SK-N-SH (cell line): ENCODE data around the gene MARCHF10. TPM values are rescaled to one million over a fixed set of nuclear protein-coding genes. Genes with fewer than 3 reads are reported as not detected.

Experiments
- CTCF ChIA-PET: fragments of 300-600, 350-600 bp; formaldehyde crosslinking; extraction: SDS; loops from one replicate; lab custom pipeline; 2021; lab: Yijun Ruan, JAX
- POLR2A ChIA-PET: fragments of 350-600 bp; sonication (Branson Sonifier 250); formaldehyde crosslinking; extraction: SDS; loops from one replicate; lab custom pipeline; 2020; ENCODE audit warnings: antibody characterized with exemption, inconsistent platforms; lab: Yijun Ruan, JAX
- DNase-seq: peaks from one replicate; pipeline ENCODE4 v3.0.0; 2012
- H2AFZ ChIP-seq: fragments of 200-600 bp; sonication (generic); 2 replicates; pipeline ENCODE4 v1.8.1; 2016; ENCODE audit warnings: antibody characterized with exemption, mild to moderate bottlenecking, low read depth
- H3F3A ChIP-seq: fragments of 200-600 bp; sonication (generic); replicated peaks from 2 replicates; pipeline ENCODE3; 2016; ENCODE audit warnings: antibody characterized with exemption, mild to moderate bottlenecking; ENCODE audit not compliant: insufficient read depth
- H3K27ac ChIP-seq, 2 experiments: fragments of 200-500 bp in 1 of 2; fragments of 200-600 bp in 1 of 2; sonication (Bioruptor generic) in 1 of 2; sonication (generic), shearing (Covaris generic) in 1 of 2; 2 replicates each; pipeline versions ENCODE4 v1.5.1 to v1.6.1; 2014 to 2016; ENCODE audit warnings: low read depth in 2 of 2, inconsistent platforms in 1 of 2, low read length in 1 of 2, mild to moderate bottlenecking in 1 of 2, mixed read lengths in 1 of 2
- H3K27me3 ChIP-seq: fragments of 200-600 bp; sonication (generic), shearing (Covaris generic); 2 replicates; pipeline ENCODE4 v1.6.1; 2016; ENCODE audit warnings: mixed run types; ENCODE audit not compliant: insufficient read depth
- H3K36me3 ChIP-seq, 2 experiments: fragments of 200-500 bp in 1 of 2; fragments of 200-600 bp in 1 of 2; sonication (Bioruptor generic) in 1 of 2; sonication (generic) in 1 of 2; replicated peaks in 1 of 2; 2 replicates each; pipeline versions ENCODE3 to v1.5.1; 2014 to 2016; ENCODE audit warnings: low read length in 1 of 2, mild to moderate bottlenecking in 1 of 2; ENCODE audit not compliant: insufficient read depth in 2 of 2, control insufficient read depth in 1 of 2
- H3K4me1 ChIP-seq, 2 experiments: fragments of 200-500 bp in 1 of 2; fragments of 200-600 bp in 1 of 2; sonication (Bioruptor generic) in 1 of 2; sonication (generic), shearing (Covaris generic) in 1 of 2; 2 replicates each; pipeline versions ENCODE4 v1.5.1 to v1.6.1; 2014 to 2016; ENCODE audit warnings: low read depth in 1 of 2, low read length in 1 of 2, mixed run types in 1 of 2; ENCODE audit not compliant: insufficient read depth in 2 of 2, control insufficient read depth in 1 of 2
- H3K4me2 ChIP-seq: fragments of 200-600 bp; sonication (generic), shearing (Covaris generic); 2 replicates; pipeline ENCODE4 v1.6.1; 2017; ENCODE audit warnings: mixed run types
- H3K4me3 ChIP-seq, 2 experiments: fragments of 200-500 bp in 1 of 2; fragments of 200-600 bp in 1 of 2; sonication (Bioruptor generic) in 1 of 2; sonication (generic), shearing (Covaris generic) in 1 of 2; 2 replicates each; pipeline versions ENCODE4 v1.5.1 to v1.8.1; 2014 to 2016; ENCODE audit warnings: low read depth in 2 of 2, inconsistent platforms in 1 of 2, low read length in 1 of 2, mild to moderate bottlenecking in 1 of 2, mixed read lengths in 1 of 2, moderate library complexity in 1 of 2
- H3K79me2 ChIP-seq: fragments of 200-600 bp; sonication (generic); 2 replicates; pipeline ENCODE4 v1.8.1; 2017; ENCODE audit warnings: mild to moderate bottlenecking; ENCODE audit not compliant: insufficient read depth
- H3K9ac ChIP-seq: fragments of 200-600 bp; sonication (generic); 2 replicates; pipeline ENCODE4 v1.6.1; 2017; ENCODE audit warnings: mixed run types
- H3K9me2 ChIP-seq: fragments of 200-600 bp; sonication (generic); 2 replicates; pipeline ENCODE4 v1.6.1; 2017; ENCODE audit warnings: mixed run types
- H3K9me3 ChIP-seq: fragments of 200-600 bp; sonication (generic); 2 replicates; pipeline ENCODE4 v1.6.1; 2017; ENCODE audit warnings: mixed run types, mild to moderate bottlenecking, moderate library complexity
- H4K20me1 ChIP-seq: fragments of 200-600 bp; sonication (generic); 2 replicates; pipeline ENCODE4 v1.6.1; 2017; ENCODE audit warnings: mild to moderate bottlenecking, mixed run types; ENCODE audit not compliant: insufficient read depth
- ELF1 ChIP-seq: IDR thresholded peaks from 2 replicates; pipeline ENCODE4 v1.4.0; 2012
- EZH2phosphoT487 ChIP-seq: fragments of 200-600 bp; sonication (generic); IDR thresholded peaks from 2 replicates; pipeline ENCODE4 v1.6.1; 2017; ENCODE audit warnings: low read depth, mixed run types, mild to moderate bottlenecking, antibody characterized with exemption, moderate library complexity, borderline replicate concordance
- FOXJ3 ChIP-seq: sonication (generic); formaldehyde crosslinking; IDR thresholded peaks from 2 replicates; pipeline ENCODE4 v1.5.1; 2020; ENCODE audit warnings: mild to moderate bottlenecking, missing genetic modification reagents
- GATA2 ChIP-seq: sonication (generic); formaldehyde crosslinking; IDR thresholded peaks from 2 replicates; pipeline ENCODE4 v1.5.0; 2020; ENCODE audit warnings: mild to moderate bottlenecking, missing genetic modification reagents
- JUND ChIP-seq: IDR thresholded peaks from 2 replicates; pipeline ENCODE4 v1.4.0; 2012
- MEF2A ChIP-seq: IDR thresholded peaks from 2 replicates; pipeline ENCODE4 v1.4.0; 2012; ENCODE audit warnings: low read depth, borderline replicate concordance
- MXI1 ChIP-seq: IDR thresholded peaks from 2 replicates; pipeline ENCODE4 v1.6.1; 2012; ENCODE audit warnings: mild to moderate bottlenecking, low read depth, low read length, improper control_type of control experiment
- SMC3 ChIP-seq: IDR thresholded peaks from 2 replicates; pipeline ENCODE4 v1.6.1; 2012; ENCODE audit warnings: low read depth, low read length, improper control_type of control experiment
- TAF1 ChIP-seq: IDR thresholded peaks from 2 replicates; pipeline ENCODE4 v1.6.1; 2012; ENCODE audit warnings: low read depth, mild to moderate bottlenecking, low read length, moderate library complexity, borderline replicate concordance
- TCF12 ChIP-seq: IDR thresholded peaks from 2 replicates; pipeline ENCODE4 v1.4.0; 2012
- TEAD4 ChIP-seq: IDR thresholded peaks from 2 replicates; pipeline ENCODE4 v1.4.0; 2012; ENCODE audit warnings: mild to moderate bottlenecking, borderline replicate concordance; ENCODE audit not compliant: insufficient read depth
- YY1 ChIP-seq: IDR thresholded peaks from 2 replicates; pipeline ENCODE4 v1.4.0; 2012; ENCODE audit warnings: low read depth, mild to moderate bottlenecking
- WGBS: methylation state at CpG from one replicate; pipeline ENCODE4 v1.1.6; 2017; ENCODE audit warnings: low lambda C conversion rate; 5-methylcytosine and 5-hydroxymethylcytosine counted together
- polyA plus RNA-seq, 3 experiments: library from polyadenylated mRNA; depleted of rRNA; stranded (reverse); fragments of >200 nt; gene quantifications; 2 replicates each; pipeline ENCODE4 v1.2.3, GENCODE V29; 2012
- TF ChIP-seq, protein P1 (sequence below): fragments of 200-600 bp; sonication (generic); IDR thresholded peaks from 2 replicates; pipeline ENCODE4 v1.6.1; 2017; ENCODE audit warnings: antibody characterized with exemption, mild to moderate bottlenecking, moderate library complexity
- TF ChIP-seq, protein P2 (sequence below): fragments of 150-350 bp; IDR thresholded peaks from 2 replicates; pipeline ENCODE4 v1.6.1; 2017; ENCODE audit warnings: antibody characterized with exemption, low read length, low read depth, borderline replicate concordance
- TF ChIP-seq, protein P3 (sequence below): IDR thresholded peaks from 2 replicates; pipeline ENCODE4 v1.4.0; 2012; ENCODE audit warnings: low read depth

MARCHF10 gene
- polyA plus RNA-seq, 1 of the 3 experiments (the other 2 are of a cell fraction), result 0.16 TPM

- Histone ChIP-seq H3K9me2 (no peaks in the 10 kb centered on the region), H4K20me1 (peaks cover 46% of the 10 kb centered on the region), H3K27ac (no peak overlapping the region; a peak in 1 of 4 replicates), H3F3A (peaks cover 39% of the 10 kb centered on the region), H3K79me2 (peaks cover 100% of the 10 kb centered on the region), H3K4me1 (peaks cover 21 to 36% of the 10 kb centered on the region in 2 experiments), H3K4me2 (no peak overlapping the region), H3K27me3 (no peaks in the 10 kb centered on the region), H2AFZ (no peak overlapping the region), H3K9ac (no peak overlapping the region), H3K9me3 (peaks cover 11% of the 10 kb centered on the region; the same call in 1 of the 2 replicates), H3K36me3 (peaks cover 12 to 66% of the 10 kb centered on the region in 2 experiments), H3K4me3 (no peak overlapping the region)
- DNase-seq, result no peak
- WGBS, result 93% methylated on average over 3 of the region's 3 CpGs
- ChIA-PET POLR2A (interaction anchor here (1.5 kb wide), 1 partner anchor 29 kb away, joined by 3 read pairs; no protein-coding TSS in a partner anchor), CTCF (interaction anchor here (0.6 to 5.6 kb wide), 4 partner anchors 9 to 778 kb away, joined by 3 to 27 read pairs (median 4); no protein-coding TSS in a partner anchor)
- TF ChIP-seq JUND (no peak), TAF1 (no peak), TCF12 (no peak), MEF2A (no peak), GATA2 (CRISPR knock-in tag) (no peak), TEAD4 (no peak), ELF1 (no peak), SMC3 (no peak), EZH2phosphoT487 (no peak), YY1 (no peak), FOXJ3 (CRISPR knock-in tag) (no peak)
- TF ChIP-seq, protein P1, sequence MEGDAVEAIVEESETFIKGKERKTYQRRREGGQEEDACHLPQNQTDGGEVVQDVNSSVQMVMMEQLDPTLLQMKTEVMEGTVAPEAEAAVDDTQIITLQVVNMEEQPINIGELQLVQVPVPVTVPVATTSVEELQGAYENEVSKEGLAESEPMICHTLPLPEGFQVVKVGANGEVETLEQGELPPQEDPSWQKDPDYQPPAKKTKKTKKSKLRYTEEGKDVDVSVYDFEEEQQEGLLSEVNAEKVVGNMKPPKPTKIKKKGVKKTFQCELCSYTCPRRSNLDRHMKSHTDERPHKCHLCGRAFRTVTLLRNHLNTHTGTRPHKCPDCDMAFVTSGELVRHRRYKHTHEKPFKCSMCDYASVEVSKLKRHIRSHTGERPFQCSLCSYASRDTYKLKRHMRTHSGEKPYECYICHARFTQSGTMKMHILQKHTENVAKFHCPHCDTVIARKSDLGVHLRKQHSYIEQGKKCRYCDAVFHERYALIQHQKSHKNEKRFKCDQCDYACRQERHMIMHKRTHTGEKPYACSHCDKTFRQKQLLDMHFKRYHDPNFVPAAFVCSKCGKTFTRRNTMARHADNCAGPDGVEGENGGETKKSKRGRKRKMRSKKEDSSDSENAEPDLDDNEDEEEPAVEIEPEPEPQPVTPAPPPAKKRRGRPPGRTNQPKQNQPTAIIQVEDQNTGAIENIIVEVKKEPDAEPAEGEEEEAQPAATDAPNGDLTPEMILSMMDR, result no peak
- TF ChIP-seq, protein P2, sequence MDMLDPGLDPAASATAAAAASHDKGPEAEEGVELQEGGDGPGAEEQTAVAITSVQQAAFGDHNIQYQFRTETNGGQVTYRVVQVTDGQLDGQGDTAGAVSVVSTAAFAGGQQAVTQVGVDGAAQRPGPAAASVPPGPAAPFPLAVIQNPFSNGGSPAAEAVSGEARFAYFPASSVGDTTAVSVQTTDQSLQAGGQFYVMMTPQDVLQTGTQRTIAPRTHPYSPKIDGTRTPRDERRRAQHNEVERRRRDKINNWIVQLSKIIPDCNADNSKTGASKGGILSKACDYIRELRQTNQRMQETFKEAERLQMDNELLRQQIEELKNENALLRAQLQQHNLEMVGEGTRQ, result no peak
- TF ChIP-seq, protein P3, sequence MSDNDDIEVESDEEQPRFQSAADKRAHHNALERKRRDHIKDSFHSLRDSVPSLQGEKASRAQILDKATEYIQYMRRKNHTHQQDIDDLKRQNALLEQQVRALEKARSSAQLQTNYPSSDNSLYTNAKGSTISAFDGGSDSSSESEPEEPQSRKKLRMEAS, result no peak
Observed at GRCh38 chr17:62657145-62657665, 150.9 kb downstream of the MARCHF10 start.

GRCh38 chr17:62656446-62656845 is 151.7 kb downstream of the MARCHF10 start:
- Histone ChIP-seq H3F3A (peaks cover 45% of the 10 kb centered on the region), H3K4me1 (peaks cover 25 to 39% of the 10 kb centered on the region in 2 experiments), H3K9ac (no peak overlapping the region), H3K4me2 (no peak overlapping the region), H3K36me3 (peaks cover 12 to 58% of the 10 kb centered on the region in 2 experiments), H3K4me3 (no peak overlapping the region), H3K27me3 (no peaks in the 10 kb centered on the region), H3K9me3 (peaks cover 11% of the 10 kb centered on the region; the same call in 1 of the 2 replicates), H3K79me2 (peaks cover 100% of the 10 kb centered on the region), H3K9me2 (no peaks in the 10 kb centered on the region), H3K27ac (no peak overlapping the region), H2AFZ (no peak overlapping the region), H4K20me1 (peaks cover 38% of the 10 kb centered on the region)
- POLR2A ChIA-PET, result interaction anchor here (1.5 kb wide), 1 partner anchor 28 kb away, joined by 3 read pairs; no protein-coding TSS in a partner anchor
- no peak for DNase-seq
- no peak for TF ChIP-seq MXI1
- TF ChIP-seq TAF1, result no peak
- CTCF ChIA-PET, result interaction anchor here (0.7 to 5.6 kb wide), 3 partner anchors 10 to 779 kb away, joined by 3 to 27 read pairs (median 4); no protein-coding TSS in a partner anchor
- 84% methylated on average over 1 of the region's 1 CpG for WGBS
